ENCODE measurements around the gene IRGM. TPM values are rescaled to one million over a fixed set of nuclear protein-coding genes. Genes with fewer than 3 reads are reported as not detected.
"Not testable (repeated sequence)": the region's sequence is repeated elsewhere in the genome, so short reads cannot be mapped to it uniquely, and the experiment has no call there.

IRGM gene
- polyA plus RNA-seq (ENCODE audit: insufficient read depth in 1 of 5, insufficient read length in 5 of 5, low replicate concordance in 1 of 5) = 1 to 10 TPM in 3 of 5 donors, under 1 TPM in 2; 0.33 to 1.2 (median 1.0) TPM
- long read RNA-seq, donor 1 = 0 reads
- long read RNA-seq, donor 2 = 0 reads
- long read RNA-seq, donor 3 = 0 reads
- long read RNA-seq, donor 4 = 0 reads
- long read RNA-seq, donor 5, partial matches to known transcripts = 9 of 14 reads
- long read RNA-seq, donor 5, other reads (novel, unspliced or antisense) = 5 of 14 reads
- long read RNA-seq, donor 6 = 0 reads
- long read RNA-seq, donor 7, partial matches to known transcripts = 9 of 9 reads
- long read RNA-seq, donor 7, other reads (novel, unspliced or antisense) = 0 of 9 reads
- long read RNA-seq, donor 8 = 0 reads

- not testable (repeated sequence) for DNase-seq
Measured at GRCh38 chr5:150846308-150846653, at the start of gene IRGM. IRGM (plus strand) TSS chr5:150846521; CDS start chr5:150848124, 1,603 bp downstream.

GRCh38 chr5:150797384-150797783 lies 48.9 kb upstream of the IRGM start:
- DNase-seq = no peak

- DNase-seq = peak; percentile 78 to 80
Measured at GRCh38 chr5:150801117-150801927, 45.0 kb upstream of the IRGM start.

DNA sequence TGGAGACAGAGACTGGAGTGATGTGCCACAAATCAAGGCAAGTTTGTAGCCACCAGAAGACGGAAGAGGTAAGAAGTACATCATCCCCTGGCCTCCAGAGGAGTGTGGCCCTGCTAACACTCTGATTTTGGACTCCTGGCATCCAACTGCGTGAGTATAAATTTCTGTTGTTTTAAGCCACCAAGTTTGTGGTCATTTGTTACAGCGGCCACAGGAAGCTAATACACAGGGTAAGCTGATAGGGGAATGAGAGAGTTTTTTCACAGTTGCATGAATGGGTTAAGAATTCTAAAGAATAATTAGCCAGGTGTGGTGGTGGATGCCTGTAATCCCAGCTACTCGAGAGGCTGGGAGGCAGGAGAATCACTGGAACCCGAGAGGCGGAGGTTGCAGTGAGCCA lies 41.9 kb upstream of the IRGM start:
- no peak for DNase-seq

DNA sequence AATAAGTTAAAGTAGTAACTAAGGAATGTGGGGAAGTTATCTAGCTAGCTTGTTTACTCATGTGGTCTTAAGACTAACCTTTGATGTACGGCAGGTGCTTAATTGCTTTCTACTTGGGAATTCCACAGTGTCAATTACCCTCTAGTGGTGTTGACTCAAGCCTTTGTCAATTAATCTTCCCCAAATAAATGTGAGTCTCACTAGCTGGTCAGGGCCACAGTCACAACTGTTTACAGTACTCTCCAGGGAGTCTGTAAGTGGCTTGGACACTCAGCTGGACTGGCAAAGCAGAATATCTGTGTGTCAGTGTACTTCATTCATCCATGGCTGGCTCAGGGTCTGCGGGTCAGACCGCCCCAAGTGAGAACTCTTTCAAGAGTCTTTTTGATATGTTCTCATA lies 37.0 kb upstream of the IRGM start:
- no peak for DNase-seq

- no peak for DNase-seq
Measured at GRCh38 chr5:150815010-150815409, 31.3 kb upstream of the IRGM start.

DNA sequence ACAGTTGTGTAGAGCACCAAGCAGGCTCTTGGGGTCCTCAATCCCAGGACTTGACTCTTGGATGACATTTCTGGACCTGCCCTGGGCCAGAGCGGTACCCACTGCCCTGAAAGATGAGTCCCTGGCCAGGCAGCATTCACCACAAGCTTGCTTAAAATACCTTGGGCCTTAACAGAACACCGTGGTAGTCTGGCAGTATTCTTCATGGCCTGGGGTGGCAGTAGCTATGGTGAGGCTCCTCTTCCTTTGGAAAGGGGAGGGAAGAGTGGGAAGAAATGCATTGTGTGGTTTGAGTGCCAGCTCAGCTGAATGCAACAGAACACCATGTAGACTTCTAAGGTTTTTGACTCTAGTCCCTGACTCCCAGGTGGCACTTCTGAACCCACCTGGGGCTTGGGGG lies 29.4 kb upstream of the IRGM start:
- DNase-seq = no peak

- DNase-seq = no peak
Measured at GRCh38 chr5:150829744-150830143, 16.6 kb upstream of the IRGM start.

GRCh38 chr5:150831821-150832220 lies 14.5 kb upstream of the IRGM start:
- DNase-seq = not testable (repeated sequence)

GRCh38 chr5:150836064-150836463 lies 10.3 kb upstream of the IRGM start:
- DNase-seq = no peak

GRCh38 chr5:150836703-150837102 lies 9.6 kb upstream of the IRGM start:
- DNase-seq = no peak

- not testable (repeated sequence) for DNase-seq
Measured at GRCh38 chr5:150845185-150845859, 999 bp upstream of the IRGM start.

- DNase-seq = peak; percentile 60 to 70
Measured at GRCh38 chr5:150846654-150847333, 473 bp downstream of the IRGM start.

- no peak for DNase-seq
Measured at GRCh38 chr5:150847334-150847695, 994 bp downstream of the IRGM start.

GRCh38 chr5:150848271-150848670 lies 1.9 kb downstream of the IRGM start:
- no peak for DNase-seq

- no peak for DNase-seq
Measured at GRCh38 chr5:150851039-150851438, 4.7 kb downstream of the IRGM start.

- no peak for DNase-seq
Measured at GRCh38 chr5:150853561-150853960, 7.2 kb downstream of the IRGM start.

DNA sequence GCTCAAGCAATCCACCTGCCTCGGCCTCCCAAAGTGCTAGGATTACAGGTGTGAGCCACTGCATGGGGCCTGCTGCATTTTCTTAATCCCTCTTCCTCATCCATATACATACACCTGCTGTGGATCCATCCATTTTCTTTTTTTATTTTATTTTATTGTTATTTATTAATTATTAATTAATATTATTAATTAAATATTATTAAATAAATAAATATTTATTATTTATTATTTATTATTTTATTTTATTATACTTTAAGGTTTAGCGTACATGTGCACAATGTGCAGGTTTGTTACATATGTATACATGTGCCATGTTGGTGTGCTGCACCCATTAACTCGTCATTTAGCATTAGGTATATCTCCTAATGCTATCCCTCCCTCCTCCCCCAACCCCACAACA lies 10.4 kb downstream of the IRGM start:
- not testable (repeated sequence) for DNase-seq

DNA sequence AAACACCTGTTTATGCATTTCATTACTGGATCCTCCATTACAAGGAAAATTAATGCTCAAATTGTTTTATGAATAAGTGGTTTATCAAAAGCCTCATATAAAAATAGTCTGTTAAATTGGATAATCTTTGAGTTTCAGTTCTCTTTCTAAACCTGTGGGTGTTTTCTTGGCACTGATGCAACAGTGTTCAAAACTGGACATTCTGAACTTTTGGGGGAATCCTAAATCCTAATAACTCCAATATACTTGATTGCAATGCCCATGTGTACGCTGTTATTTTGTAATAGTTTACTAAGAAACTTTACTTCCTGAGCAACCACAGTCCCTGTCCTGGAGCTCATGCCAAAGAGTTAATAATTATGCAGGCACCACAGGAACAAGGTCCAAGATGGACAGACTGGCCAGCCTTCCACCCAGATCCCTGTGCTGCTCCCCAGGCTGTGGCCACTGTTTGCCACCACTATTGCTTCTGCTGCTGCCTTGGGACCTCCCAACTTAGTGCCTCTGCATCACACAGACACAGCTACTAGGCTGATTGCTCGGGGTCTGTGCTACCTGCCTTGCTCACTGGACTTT lies 14.0 kb downstream of the IRGM start:
- DNase-seq = no peak

GRCh38 chr5:150862070-150862469 lies 15.7 kb downstream of the IRGM start:
- no peak for DNase-seq

DNA sequence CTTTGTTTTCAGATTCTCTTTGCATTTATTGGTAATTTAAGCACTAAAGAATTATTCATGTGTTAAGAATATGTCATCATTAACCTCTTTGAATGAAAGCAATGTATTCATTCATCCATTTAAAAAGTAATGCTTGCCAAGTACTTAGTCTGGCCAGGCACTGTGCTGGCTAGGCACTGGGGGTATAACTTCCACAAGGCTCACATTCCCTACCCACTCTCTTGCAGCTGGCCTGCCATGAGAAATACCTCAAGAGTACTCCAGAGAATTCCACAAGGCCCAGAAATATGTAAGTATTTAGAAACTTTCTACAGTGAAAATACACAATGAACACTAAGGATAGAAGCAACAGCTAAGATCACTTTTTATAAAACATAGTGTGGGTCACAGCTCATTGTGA lies 33.0 kb downstream of the IRGM start:
- DNase-seq = no peak

Data from right lung (tissue), 10 donors.